Measurements from ENCODE around the gene VAMP5. TPM values are rescaled to one million over a fixed set of nuclear protein-coding genes. Genes with fewer than 3 reads are reported as not detected.

VAMP5 gene
- total and polyA plus RNA-seq, 9 of the 15 experiments (the other 6 are each of a cell fraction or from before 2014, with no cell fraction given): 0.54 to 1.9 (median 1.5) TPM; not detected in 2

- TF ChIP-seq CEBPZ (IDR thresholded peaks at IDR 0.05; ENCODE audit: borderline replicate concordance, low read depth, low read length) (no peak), SP1 (CRISPR knock-in tag; IDR thresholded peaks at IDR 0.05) (peak; percentile 45), ERF (CRISPR knock-in tag; IDR thresholded peaks at IDR 0.05) (no peak), GMEB1 (CRISPR knock-in tag; IDR thresholded peaks at IDR 0.05) (no peak), PPARD (CRISPR knock-in tag; IDR thresholded peaks at IDR 0.05) (no peak), NUFIP1 (IDR thresholded peaks at IDR 0.05; ENCODE audit: partially characterized antibody) (no peak), KDM5B (IDR thresholded peaks at IDR 0.05; ENCODE audit: insufficient replicate concordance, low read depth, low read length) (peak; percentile 93), C11orf30 (IDR thresholded peaks at IDR 0.05; ENCODE audit: low read depth) (peak; percentile 34), HCFC1 (IDR thresholded peaks at IDR 0.05; ENCODE audit: low read depth, low read length) (peak; percentile 54), WHSC1 (IDR thresholded peaks at IDR 0.05; ENCODE audit: low read length) (no peak), DMBX1 (CRISPR knock-in tag; IDR thresholded peaks at IDR 0.05; ENCODE audit: borderline replicate concordance) (no peak), SAP30 (IDR thresholded peaks at IDR 0.05; ENCODE audit: borderline replicate concordance, insufficient read depth, low read depth, low read length, poor library complexity, severe bottlenecking) (peak; percentile 30), POLR2H (tag; IDR thresholded peaks at IDR 0.05; ENCODE audit: low read depth) (peak; percentile 95), YBX1 (IDR thresholded peaks at IDR 0.05) (no peak)
- TF ChIP-seq, protein P1, sequence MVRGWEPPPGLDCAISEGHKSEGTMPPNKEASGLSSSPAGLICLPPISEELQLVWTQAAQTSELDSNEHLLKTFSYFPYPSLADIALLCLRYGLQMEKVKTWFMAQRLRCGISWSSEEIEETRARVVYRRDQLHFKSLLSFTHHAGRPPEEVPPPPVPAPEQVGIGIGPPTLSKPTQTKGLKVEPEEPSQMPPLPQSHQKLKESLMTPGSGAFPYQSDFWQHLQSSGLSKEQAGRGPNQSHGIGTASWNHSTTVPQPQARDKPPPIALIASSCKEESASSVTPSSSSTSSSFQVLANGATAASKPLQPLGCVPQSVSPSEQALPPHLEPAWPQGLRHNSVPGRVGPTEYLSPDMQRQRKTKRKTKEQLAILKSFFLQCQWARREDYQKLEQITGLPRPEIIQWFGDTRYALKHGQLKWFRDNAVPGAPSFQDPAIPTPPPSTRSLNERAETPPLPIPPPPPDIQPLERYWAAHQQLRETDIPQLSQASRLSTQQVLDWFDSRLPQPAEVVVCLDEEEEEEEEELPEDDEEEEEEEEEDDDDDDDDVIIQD (CRISPR knock-in tag; IDR thresholded peaks at IDR 0.05): no peak
- TF ChIP-seq, protein P2, sequence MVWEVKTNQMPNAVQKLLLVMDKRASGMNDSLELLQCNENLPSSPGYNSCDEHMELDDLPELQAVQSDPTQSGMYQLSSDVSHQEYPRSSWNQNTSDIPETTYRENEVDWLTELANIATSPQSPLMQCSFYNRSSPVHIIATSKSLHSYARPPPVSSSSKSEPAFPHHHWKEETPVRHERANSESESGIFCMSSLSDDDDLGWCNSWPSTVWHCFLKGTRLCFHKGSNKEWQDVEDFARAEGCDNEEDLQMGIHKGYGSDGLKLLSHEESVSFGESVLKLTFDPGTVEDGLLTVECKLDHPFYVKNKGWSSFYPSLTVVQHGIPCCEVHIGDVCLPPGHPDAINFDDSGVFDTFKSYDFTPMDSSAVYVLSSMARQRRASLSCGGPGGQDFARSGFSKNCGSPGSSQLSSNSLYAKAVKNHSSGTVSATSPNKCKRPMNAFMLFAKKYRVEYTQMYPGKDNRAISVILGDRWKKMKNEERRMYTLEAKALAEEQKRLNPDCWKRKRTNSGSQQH (CRISPR knock-in tag; IDR thresholded peaks at IDR 0.05): no peak
These were observed 27.7 kb downstream of the VAMP5 start, which contains the start of gene C2orf68 (continued) for GRCh38 chr2:85611705-85612587.

Data from K562 (cell line).